NCI-H82 treated with DMSO at 0.1 percent for 48 hours (cell line): Measurements from ENCODE around the gene BLOC1S1.

Experiments
- DNase-seq: peaks from one replicate; lab custom pipeline; 2025; ENCODE audit not compliant: unreplicated experiment; lab: John Stamatoyannopoulos, UW

The BLOC1S1 gene

GRCh38 chr12:55708695-55709233, 7.1 kb upstream of the BLOC1S1 start:
- no peak for DNase-seq

GRCh38 chr12:55711786-55712553, 3.9 kb upstream of the BLOC1S1 start:
- no peak for DNase-seq

- DNase-seq: no peak
Observed at GRCh38 chr12:55712700-55713415, 3.0 kb upstream of the BLOC1S1 start.

GRCh38 chr12:55713721-55714120, 2.1 kb upstream of the BLOC1S1 start:
- no peak for DNase-seq

GRCh38 chr12:55715169-55715764, 579 bp upstream of the BLOC1S1 start:
- DNase-seq: no peak

- DNase-seq: no peak
Observed at GRCh38 chr12:55716582-55716957, 724 bp downstream of the BLOC1S1 start.

GRCh38 chr12:55717011-55718007, 1.5 kb downstream of the BLOC1S1 start:
- no peak for DNase-seq

GRCh38 chr12:55718015-55718414, 2.2 kb downstream of the BLOC1S1 start:
- DNase-seq: no peak

- DNase-seq: no peak
Observed at GRCh38 chr12:55718624-55719275, 2.9 kb downstream of the BLOC1S1 start.

GRCh38 chr12:55719371-55719770, 3.5 kb downstream of the BLOC1S1 start:
- no peak for DNase-seq

- no peak for DNase-seq
Observed at GRCh38 chr12:55720071-55720564, 4.3 kb downstream of the BLOC1S1 start, which contains the start of gene RDH5. TSS of gene RDH5 (plus strand) at chr12:55720393. CDS start at chr12:55721185, 792 bp downstream.

- DNase-seq: no peak
Observed at GRCh38 chr12:55720894-55721444, 5.1 kb downstream of the BLOC1S1 start.

- DNase-seq: no peak
Observed at GRCh38 chr12:55721601-55722213, 5.9 kb downstream of the BLOC1S1 start.

GRCh38 chr12:55722948-55723347, 7.1 kb downstream of the BLOC1S1 start:
- no peak for DNase-seq

- DNase-seq: no peak
Observed at GRCh38 chr12:55723516-55724225, 7.8 kb downstream of the BLOC1S1 start.

GRCh38 chr12:55724226-55724939, 8.5 kb downstream of the BLOC1S1 start:
- peak; percentile 17 for DNase-seq

GRCh38 chr12:55724940-55725309, 9.1 kb downstream of the BLOC1S1 start:
- no peak for DNase-seq

GRCh38 chr12:55725556-55725955, 9.7 kb downstream of the BLOC1S1 start:
- DNase-seq: no peak
